Mesendoderm (in vitro differentiated cells): ENCODE measurements around the gene KRT5.

Experiments used
- DNase-seq: peaks from one replicate; pipeline ENCODE4 v3.0.0; 2013
- H2AK5ac ChIP-seq: 2 replicates; pipeline ENCODE4 v1.6.1; 2013; ENCODE audit warnings: low read length, inconsistent platforms
- H2BK120ac ChIP-seq: 2 replicates; pipeline ENCODE4 v1.6.1; 2013; ENCODE audit warnings: low read depth, mild to moderate bottlenecking, low read length, moderate library complexity, mixed read lengths
- H2BK15ac ChIP-seq: replicated peaks from 2 replicates; pipeline ENCODE4 v1.6.1; 2013; ENCODE audit warnings: low read depth, mild to moderate bottlenecking, moderate library complexity
- H2BK5ac ChIP-seq: 2 replicates; pipeline ENCODE4 v1.6.1; 2013; ENCODE audit warnings: low read length, inconsistent platforms
- H3K18ac ChIP-seq: 2 replicates; pipeline ENCODE4 v1.6.1; 2013; ENCODE audit warnings: mild to moderate bottlenecking, low read length, mixed read lengths
- H3K23ac ChIP-seq: one replicate; pipeline ENCODE4 v1.6.1; 2013; ENCODE audit warnings: low read length
- H3K27ac ChIP-seq: 2 replicates; pipeline ENCODE4 v1.5.1; 2013; ENCODE audit warnings: low read depth, mild to moderate bottlenecking, inconsistent platforms, low read length, moderate library complexity
- H3K27me3 ChIP-seq: 2 replicates; pipeline ENCODE4 v1.6.1; 2013; ENCODE audit warnings: low read length, control low read depth, mild to moderate bottlenecking, inconsistent platforms; ENCODE audit not compliant: insufficient read depth, poor library complexity
- H3K36me3 ChIP-seq: 2 replicates; pipeline ENCODE4 v1.6.1; 2013; ENCODE audit warnings: low read length, inconsistent platforms; ENCODE audit not compliant: control insufficient read depth, insufficient read depth
- H3K4ac ChIP-seq: one replicate; pipeline ENCODE4 v1.6.1; 2013; ENCODE audit warnings: low read depth, mild to moderate bottlenecking, low read length, moderate library complexity
- H3K4me1 ChIP-seq: 2 replicates; pipeline ENCODE4 v1.6.1; 2013; ENCODE audit warnings: low read depth, low read length, inconsistent platforms; ENCODE audit not compliant: control insufficient read depth
- H3K4me2 ChIP-seq: 2 replicates; pipeline ENCODE4 v1.6.1; 2013; ENCODE audit warnings: low read length
- H3K4me3 ChIP-seq: 2 replicates; pipeline ENCODE4 v1.5.1; 2013; ENCODE audit warnings: mild to moderate bottlenecking, low read length
- H3K56ac ChIP-seq: one replicate; pipeline ENCODE4 v1.6.1; 2013; ENCODE audit warnings: low read length
- H3K79me1 ChIP-seq: 2 replicates; pipeline ENCODE4 v1.6.1; 2013; ENCODE audit warnings: low read length, inconsistent platforms
- H3K79me2 ChIP-seq: 2 replicates; pipeline ENCODE4 v1.6.1; 2013; ENCODE audit warnings: mild to moderate bottlenecking, low read length; ENCODE audit not compliant: control insufficient read depth, insufficient read depth
- H3K9ac ChIP-seq: 2 replicates; pipeline ENCODE4 v1.6.1; 2013; ENCODE audit warnings: low read length, inconsistent platforms
- H4K5ac ChIP-seq: one replicate; pipeline ENCODE4 v1.6.1; 2013; ENCODE audit warnings: low read length
- H4K8ac ChIP-seq: one replicate; pipeline ENCODE4 v1.6.1; 2013; ENCODE audit warnings: low read depth, mild to moderate bottlenecking, control low read depth, low read length, moderate library complexity
- WGBS: extraction: QIAGEN DNeasy Blood & Tissue Kit; methylation state at CpG from one replicate; pipeline ENCODE4 v1.1.7; 2013; ENCODE audit warnings: low lambda C conversion rate, missing lambda C conversion rate; ENCODE audit not compliant: insufficient coverage; ENCODE audit errors: extremely low coverage; 5-methylcytosine and 5-hydroxymethylcytosine counted together

The KRT5 gene

GRCh38 chr12:52551216-52551865 is 31.1 kb upstream of the KRT5 start:
- Histone ChIP-seq H3K27ac (no peak overlapping the region), H3K23ac (no peak overlapping the region), H3K9ac (no peak overlapping the region), H3K4ac (no peak overlapping the region), H4K5ac (no peak overlapping the region), H3K56ac (no peak overlapping the region), H3K4me2 (no peak overlapping the region), H2AK5ac (no peak overlapping the region), H2BK15ac (no peak overlapping the region), H3K4me1 (peaks cover 2% of the 10 kb centered on the region), H3K27me3 (no peaks in the 10 kb centered on the region), H3K36me3 (no peaks in the 10 kb centered on the region), H3K79me1 (no peaks in the 10 kb centered on the region), H3K4me3 (no peak overlapping the region), H3K18ac (no peak overlapping the region), H3K79me2 (no peaks in the 10 kb centered on the region), H4K8ac (no peak overlapping the region), H2BK5ac (no peak overlapping the region), H2BK120ac (no peak overlapping the region)
- no CpG with 5 or more reads among the region's 6 CpGs for WGBS
- DNase-seq: peak; percentile 11

DNA sequence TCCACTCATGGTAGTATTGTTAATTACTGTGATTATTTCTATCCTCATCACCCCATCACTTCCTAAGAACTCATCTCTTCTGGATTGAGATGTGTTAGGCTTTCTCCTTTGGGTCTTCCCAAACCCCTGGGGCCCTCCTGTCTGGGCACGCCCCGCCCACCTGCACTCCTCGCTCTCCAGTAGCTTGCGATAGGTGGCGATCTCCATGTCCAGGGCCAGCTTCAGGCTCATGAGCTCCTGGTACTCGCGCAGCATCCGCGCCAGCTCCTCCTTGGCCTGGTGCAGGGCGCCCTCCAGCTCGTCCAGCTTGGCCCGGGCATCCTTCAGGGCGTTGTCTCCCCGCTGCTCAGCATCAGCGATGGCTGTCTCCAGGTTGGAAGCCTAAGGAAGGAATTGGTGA is 25.9 kb upstream of the KRT5 start:
- Histone ChIP-seq H3K4me2 (no peak overlapping the region), H2BK120ac (no peak overlapping the region), H3K23ac (no peak overlapping the region), H4K5ac (no peak overlapping the region), H3K79me1 (no peaks in the 10 kb centered on the region), H3K27ac (no peak overlapping the region), H4K8ac (no peak overlapping the region), H2BK5ac (no peak overlapping the region), H2BK15ac (no peak overlapping the region), H3K4me3 (no peak overlapping the region), H3K4ac (no peak overlapping the region), H3K18ac (no peak overlapping the region), H3K27me3 (no peaks in the 10 kb centered on the region), H3K36me3 (no peaks in the 10 kb centered on the region), H3K9ac (no peak overlapping the region), H3K79me2 (no peaks in the 10 kb centered on the region), H3K4me1 (no peaks in the 10 kb centered on the region), H3K56ac (no peak overlapping the region), H2AK5ac (no peak overlapping the region)
- no CpG with 5 or more reads among the region's 15 CpGs for WGBS
- DNase-seq: no peak

DNA sequence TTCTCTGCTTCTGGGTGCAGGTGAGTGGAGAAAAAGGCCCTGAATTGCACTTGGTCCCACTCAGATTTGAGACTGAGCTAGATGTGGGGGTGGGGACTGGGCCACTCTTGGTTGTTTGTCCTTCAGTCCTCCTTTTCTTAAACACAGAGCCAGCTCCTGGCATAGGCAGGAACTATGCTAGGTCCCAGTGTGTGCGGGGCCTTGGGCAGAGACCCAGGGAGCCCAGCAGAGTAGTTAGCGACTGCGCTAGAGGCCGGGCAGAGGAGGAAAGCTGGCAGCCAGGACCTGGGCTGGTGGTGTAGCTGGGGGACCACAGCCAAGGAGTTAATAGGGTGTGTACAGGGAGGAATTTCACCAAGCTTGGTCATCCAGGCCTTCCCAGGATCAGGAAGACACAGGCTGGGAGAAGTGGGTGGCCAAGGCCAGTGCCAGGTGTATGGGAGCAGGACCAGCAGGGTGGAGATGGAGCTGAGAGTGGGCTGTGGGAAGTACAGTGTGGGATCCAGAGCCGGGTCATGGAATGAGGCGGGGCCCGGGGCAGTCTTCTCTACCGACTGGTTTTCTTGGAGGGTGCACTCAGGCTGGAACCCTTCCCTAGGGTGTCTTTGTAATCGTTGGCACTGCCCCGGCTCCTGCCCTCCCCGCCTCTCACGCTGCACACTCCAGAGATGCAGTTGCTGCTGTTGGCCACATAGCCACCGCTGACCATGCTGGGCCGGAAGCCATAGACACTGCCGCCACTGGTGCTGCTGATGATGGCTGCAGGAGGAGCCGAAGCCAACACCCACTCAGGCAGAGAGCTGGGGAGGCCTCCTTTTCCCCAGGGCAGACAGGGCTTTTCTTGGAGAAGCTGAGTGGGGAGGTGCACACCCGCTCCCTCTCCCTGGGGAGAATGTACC is 24.0 kb upstream of the KRT5 start:
- H3K4me2 ChIP-seq: no peak overlapping the region
- no peak overlapping the region for H3K9ac ChIP-seq
- H3K56ac ChIP-seq: no peak overlapping the region
- no peak overlapping the region for H3K18ac ChIP-seq
- H3K4ac ChIP-seq: no peak overlapping the region
- H3K79me2 ChIP-seq: no peaks in the 10 kb centered on the region
- no peak overlapping the region for H4K5ac ChIP-seq
- no peak overlapping the region for H2BK120ac ChIP-seq
- no peak for DNase-seq
- no CpG with 5 or more reads among the region's 17 CpGs for WGBS
- H4K8ac ChIP-seq: no peak overlapping the region
- H2BK15ac ChIP-seq: no peak overlapping the region
- H3K4me3 ChIP-seq: no peak overlapping the region
- no peaks in the 10 kb centered on the region for H3K4me1 ChIP-seq
- no peaks in the 10 kb centered on the region for H3K79me1 ChIP-seq
- no peaks in the 10 kb centered on the region for H3K36me3 ChIP-seq
- no peak overlapping the region for H2BK5ac ChIP-seq
- H3K23ac ChIP-seq: no peak overlapping the region
- no peak overlapping the region for H2AK5ac ChIP-seq
- H3K27me3 ChIP-seq: no peaks in the 10 kb centered on the region
- H3K27ac ChIP-seq: no peak overlapping the region

GRCh38 chr12:52542785-52543318 is 22.7 kb upstream of the KRT5 start:
- Histone ChIP-seq H3K79me1 (no peaks in the 10 kb centered on the region), H4K8ac (no peak overlapping the region), H2BK15ac (no peak overlapping the region), H3K27me3 (no peaks in the 10 kb centered on the region), H2BK5ac (no peak overlapping the region), H3K36me3 (no peaks in the 10 kb centered on the region), H2AK5ac (no peak overlapping the region), H2BK120ac (no peak overlapping the region), H4K5ac (no peak overlapping the region), H3K79me2 (no peaks in the 10 kb centered on the region), H3K4me3 (no peak overlapping the region), H3K27ac (no peak overlapping the region), H3K4me1 (no peaks in the 10 kb centered on the region), H3K18ac (no peak overlapping the region), H3K56ac (no peak overlapping the region), H3K4ac (no peak overlapping the region), H3K9ac (no peak overlapping the region), H3K4me2 (no peak overlapping the region), H3K23ac (no peak overlapping the region)
- WGBS: no CpG with 5 or more reads among the region's 7 CpGs
- no peak for DNase-seq

DNA sequence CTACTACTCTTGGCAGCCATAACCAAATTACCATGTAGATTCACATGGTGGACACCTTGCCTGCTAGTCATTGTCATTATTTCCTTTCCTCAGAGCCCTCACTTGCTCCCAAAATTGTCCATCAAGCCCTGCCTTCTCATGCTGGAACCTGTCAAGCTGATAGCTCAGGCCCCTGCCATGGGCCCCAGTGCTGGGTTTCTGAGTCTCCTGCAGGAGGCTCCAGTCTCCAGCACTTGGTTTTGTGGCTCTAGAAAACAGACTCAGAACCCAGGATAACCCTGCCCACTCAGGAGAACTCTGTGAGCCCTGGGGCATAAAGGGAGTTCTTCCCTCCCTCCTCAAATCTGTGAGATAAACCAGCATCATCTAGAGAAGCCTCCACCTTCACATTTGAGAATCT is 22.0 kb upstream of the KRT5 start:
- Histone ChIP-seq H3K79me1 (no peaks in the 10 kb centered on the region), H4K5ac (no peak overlapping the region), H2BK5ac (no peak overlapping the region), H4K8ac (no peak overlapping the region), H3K27me3 (no peaks in the 10 kb centered on the region), H3K9ac (no peak overlapping the region), H3K4me2 (no peak overlapping the region), H3K56ac (no peak overlapping the region), H2AK5ac (no peak overlapping the region), H3K4me3 (no peak overlapping the region), H3K27ac (no peak overlapping the region), H3K4ac (no peak overlapping the region), H3K4me1 (no peaks in the 10 kb centered on the region), H2BK120ac (no peak overlapping the region), H3K18ac (no peak overlapping the region), H3K79me2 (no peaks in the 10 kb centered on the region), H2BK15ac (no peak overlapping the region), H3K23ac (no peak overlapping the region), H3K36me3 (no peaks in the 10 kb centered on the region)
- DNase-seq: no peak
